Stimulated activated naive CD8-positive, alpha-beta T cell treated with anti-CD3 and anti-CD28 coated beads, Interleukin-15, amount 100 ng/mL, for 72 hours (primary cell): Measurements from ENCODE around the gene ATP6V0D1.
A peak's percentile ranks its signal among the peaks of the same experiment; 100 is the strongest.
"Not testable (repeated sequence)": the region's sequence is repeated elsewhere in the genome, so short reads cannot be mapped to it uniquely, and the experiment has no call there.

Experiments used
- ATAC-seq: fragments of 150-1000 bp; cut with Tn5 transposase; 2 replicates; pipeline ENCODE4 v1.10.0; 2021; ENCODE audit warnings: mild to moderate bottlenecking, moderate library complexity
- DNase-seq, 2 donors: peaks; one replicate each; pipeline ENCODE4 v3.0.0; 2021 to 2022
- H3K27ac Mint-ChIP-seq, 2 donors: one replicate each; pipeline ENCODE4 v1.8.0; 2022; ENCODE audit warnings: mild to moderate bottlenecking in 2 of 2, mixed read lengths in 2 of 2, moderate library complexity in 2 of 2
- H3K27me3 Mint-ChIP-seq: one replicate; pipeline ENCODE4 v1.8.0; 2022; ENCODE audit warnings: mixed read lengths
- H3K4me1 Mint-ChIP-seq: one replicate; pipeline ENCODE4 v1.8.0; 2022; ENCODE audit warnings: mild to moderate bottlenecking, mixed read lengths
- H3K4me3 Mint-ChIP-seq, 2 donors: one replicate each; pipeline ENCODE4 v1.8.0; 2022; ENCODE audit warnings: mild to moderate bottlenecking in 2 of 2, mixed read lengths in 2 of 2, moderate library complexity in 1 of 2
- H3K9me3 Mint-ChIP-seq, 2 donors: one replicate each; pipeline ENCODE4 v1.8.0; 2022; ENCODE audit warnings: mixed read lengths in 2 of 2

ATP6V0D1 gene

GRCh38 chr16:67516296-67517154 is 35.6 kb upstream of the ATP6V0D1 start:
- no peak for ATAC-seq
- peaks cover 40% of the 10 kb centered on the region for H3K4me1 Mint-ChIP-seq
- no peaks in the 10 kb centered on the region for H3K27me3 Mint-ChIP-seq
- H3K4me3 Mint-ChIP-seq = no peak overlapping the region
- DNase-seq = no peak
- no peak overlapping the region for H3K27ac Mint-ChIP-seq
- H3K9me3 Mint-ChIP-seq = no peaks in the 10 kb centered on the region

GRCh38 chr16:67514382-67514828 is 33.4 kb upstream of the ATP6V0D1 start:
- ATAC-seq = peak; percentile 87
- peak overlapping the region; percentile 15 to 47 for H3K4me3 Mint-ChIP-seq
- peak overlapping the region in 1 of 2 donors; percentile 50 for H3K27ac Mint-ChIP-seq
- peak; percentile 57 to 75 for DNase-seq
- H3K27me3 Mint-ChIP-seq = no peaks in the 10 kb centered on the region
- H3K9me3 Mint-ChIP-seq = no peaks in the 10 kb centered on the region
- peaks cover 27% of the 10 kb centered on the region for H3K4me1 Mint-ChIP-seq

- H3K4me1 Mint-ChIP-seq = peaks cover 27% of the 10 kb centered on the region
- not testable (repeated sequence) for H3K4me3 Mint-ChIP-seq, H3K27ac Mint-ChIP-seq, H3K9me3 Mint-ChIP-seq, H3K27me3 Mint-ChIP-seq, DNase-seq
- peak; percentile 31 for ATAC-seq
Measured at GRCh38 chr16:67513892-67514291, 32.9 kb upstream of the ATP6V0D1 start.

- DNase-seq = no peak
- Mint-ChIP-seq H3K27me3 (no peaks in the 10 kb centered on the region), H3K4me3 (no peak overlapping the region), H3K9me3 (no peaks in the 10 kb centered on the region), H3K4me1 (peaks cover 39% of the 10 kb centered on the region), H3K27ac (no peak overlapping the region)
- no peak for ATAC-seq
Measured at GRCh38 chr16:67509016-67509415, 28.1 kb upstream of the ATP6V0D1 start.

GRCh38 chr16:67506468-67506867 is 25.5 kb upstream of the ATP6V0D1 start:
- no peaks in the 10 kb centered on the region for H3K27me3 Mint-ChIP-seq
- ATAC-seq (no peak), DNase-seq (no peak)
- H3K4me1 Mint-ChIP-seq = peaks cover 49% of the 10 kb centered on the region
- H3K9me3 Mint-ChIP-seq = no peaks in the 10 kb centered on the region
- H3K4me3 Mint-ChIP-seq = no peak overlapping the region
- H3K27ac Mint-ChIP-seq = no peak overlapping the region

- no peak overlapping the region for H3K4me3 Mint-ChIP-seq
- ATAC-seq = peak; percentile 95
- no peaks in the 10 kb centered on the region for H3K9me3 Mint-ChIP-seq
- peak in 1 of 2 donors; percentile 47 for DNase-seq
- no peaks in the 10 kb centered on the region for H3K27me3 Mint-ChIP-seq
- peak overlapping the region; percentile 19 to 51 for H3K27ac Mint-ChIP-seq
- H3K4me1 Mint-ChIP-seq = peaks cover 45% of the 10 kb centered on the region
Measured at GRCh38 chr16:67504031-67505021, 23.4 kb upstream of the ATP6V0D1 start.

- no peaks in the 10 kb centered on the region for H3K9me3 Mint-ChIP-seq
- no peaks in the 10 kb centered on the region for H3K27me3 Mint-ChIP-seq
- H3K27ac Mint-ChIP-seq = no peak overlapping the region
- ATAC-seq (no peak), DNase-seq (no peak)
- H3K4me1 Mint-ChIP-seq = peaks cover 17% of the 10 kb centered on the region
- no peak overlapping the region for H3K4me3 Mint-ChIP-seq
Measured at GRCh38 chr16:67499106-67499505, 18.1 kb upstream of the ATP6V0D1 start.

GRCh38 chr16:67490335-67491096 is 9.6 kb upstream of the ATP6V0D1 start:
- ATAC-seq (no peak), DNase-seq (no peak)
- Mint-ChIP-seq H3K4me1 (peaks cover 11% of the 10 kb centered on the region), H3K4me3 (no peak overlapping the region), H3K27ac (no peak overlapping the region), H3K27me3 (no peaks in the 10 kb centered on the region), H3K9me3 (no peaks in the 10 kb centered on the region)

- no peak overlapping the region for H3K4me3 Mint-ChIP-seq
- H3K27ac Mint-ChIP-seq = peak overlapping the region in 1 of 2 donors; percentile 23
- no peaks in the 10 kb centered on the region for H3K9me3 Mint-ChIP-seq
- peaks cover 12% of the 10 kb centered on the region for H3K4me1 Mint-ChIP-seq
- no peak for ATAC-seq
- no peak for DNase-seq
- no peaks in the 10 kb centered on the region for H3K27me3 Mint-ChIP-seq
Measured at GRCh38 chr16:67489401-67490083, 8.6 kb upstream of the ATP6V0D1 start.

GRCh38 chr16:67487561-67487960 is 6.6 kb upstream of the ATP6V0D1 start:
- not testable (repeated sequence) for H3K9me3 Mint-ChIP-seq, H3K4me3 Mint-ChIP-seq, H3K27me3 Mint-ChIP-seq, DNase-seq, ATAC-seq
- Mint-ChIP-seq H3K27ac (peak overlapping the region in 1 of 2 donors; percentile 27), H3K4me1 (peaks cover 32% of the 10 kb centered on the region)

- Mint-ChIP-seq H3K9me3 (no peaks in the 10 kb centered on the region), H3K4me3 (no peak overlapping the region), H3K4me1 (peaks cover 38% of the 10 kb centered on the region), H3K27me3 (no peaks in the 10 kb centered on the region), H3K27ac (no peak overlapping the region)
- ATAC-seq (no peak), DNase-seq (no peak)
Measured at GRCh38 chr16:67486805-67487204, 5.8 kb upstream of the ATP6V0D1 start.

- Mint-ChIP-seq H3K4me1 (peaks cover 45% of the 10 kb centered on the region), H3K27me3 (no peaks in the 10 kb centered on the region), H3K27ac (no peak overlapping the region), H3K4me3 (peak overlapping the region in 1 of 2 donors; percentile 45), H3K9me3 (no peaks in the 10 kb centered on the region)
- ATAC-seq = no peak
- DNase-seq = no peak
Measured at GRCh38 chr16:67483731-67484525, 3.0 kb upstream of the ATP6V0D1 start.

GRCh38 chr16:67483150-67483549 is 2.2 kb upstream of the ATP6V0D1 start, which contains the start of gene AGRP:
Gene AGRP (minus strand): TSS chr16:67483547. CDS start chr16:67483398, 149 bp downstream.
- Mint-ChIP-seq H3K27ac (peak within 1 kb of the TSS in 1 of 2 donors; percentile 84), H3K27me3 (no peaks in the 10 kb centered on the region), H3K4me3 (peak within 1 kb of the TSS; percentile 99), H3K9me3 (no peaks in the 10 kb centered on the region), H3K4me1 (peaks cover 44% of the 10 kb centered on the region)
- no peak for ATAC-seq
- DNase-seq = no peak
